Measurements from ENCODE around the gene CALML3. TPM values are rescaled to one million over a fixed set of nuclear protein-coding genes. Genes with fewer than 3 reads are reported as not detected.
A peak's percentile ranks its signal among the peaks of the same experiment; 100 is the strongest.
"Not testable (repeated sequence)": the region's sequence is repeated elsewhere in the genome, so short reads cannot be mapped to it uniquely, and the experiment has no call there.

Gene CALML3
- total RNA-seq, 1 donor from 2014 or later = not detected

GRCh38 chr10:5553400-5554170 lies 28.8 kb downstream of the CALML3 start:
- no peak for DNase-seq (ENCODE audit: low read depth in 2 of 2)

- no peak for DNase-seq (ENCODE audit: low read depth in 2 of 2)
These were observed 30.3 kb downstream of the CALML3 start for GRCh38 chr10:5555021-5555510.

- DNase-seq (ENCODE audit: low read depth in 2 of 2) = no peak
These were observed 31.1 kb downstream of the CALML3 start for GRCh38 chr10:5555881-5556280.

- DNase-seq (ENCODE audit: low read depth in 2 of 2) = no peak
These were observed 31.8 kb downstream of the CALML3 start for GRCh38 chr10:5556576-5556975.

- no peak for DNase-seq (ENCODE audit: low read depth in 2 of 2)
These were observed 32.4 kb downstream of the CALML3 start for GRCh38 chr10:5557040-5557721.

GRCh38 chr10:5557799-5558771 lies 33.3 kb downstream of the CALML3 start:
- DNase-seq (ENCODE audit: low read depth in 2 of 2) = no peak

- not testable (repeated sequence) for DNase-seq (ENCODE audit: low read depth in 2 of 2)
These were observed 34.3 kb downstream of the CALML3 start for GRCh38 chr10:5559022-5559421.

GRCh38 chr10:5559642-5560141 lies 34.9 kb downstream of the CALML3 start:
- peak in 1 of 2 donors; percentile 22 for DNase-seq (ENCODE audit: low read depth in 2 of 2)

GRCh38 chr10:5560142-5560816 lies 35.5 kb downstream of the CALML3 start:
- DNase-seq (ENCODE audit: low read depth in 2 of 2) = no peak

- no peak for DNase-seq (ENCODE audit: low read depth in 2 of 2)
These were observed 36.3 kb downstream of the CALML3 start for GRCh38 chr10:5560817-5561703.

GRCh38 chr10:5561704-5562645 lies 37.2 kb downstream of the CALML3 start:
- no peak for DNase-seq (ENCODE audit: low read depth in 2 of 2)

- no peak for DNase-seq (ENCODE audit: low read depth in 2 of 2)
These were observed 38.7 kb downstream of the CALML3 start for GRCh38 chr10:5563321-5563961.

GRCh38 chr10:5563991-5564536 lies 39.3 kb downstream of the CALML3 start:
- no peak for DNase-seq (ENCODE audit: low read depth in 2 of 2)

GRCh38 chr10:5564537-5565204 lies 39.9 kb downstream of the CALML3 start:
- DNase-seq (ENCODE audit: low read depth in 2 of 2) = no peak

- DNase-seq (ENCODE audit: low read depth in 2 of 2) = no peak
These were observed 40.4 kb downstream of the CALML3 start for GRCh38 chr10:5565205-5565545.

GRCh38 chr10:5565671-5566581 lies 41.2 kb downstream of the CALML3 start:
- DNase-seq (ENCODE audit: low read depth in 2 of 2) = no peak
